Neural cell (in vitro differentiated cells): Measurements from ENCODE around the gene TMBIM1. TPM values are rescaled to one million over a fixed set of nuclear protein-coding genes. Genes with fewer than 3 reads are reported as not detected.

Experiments used
- H2AFZ ChIP-seq: fragments of 200-600, 300-800 bp; sonication (generic), shearing (Covaris generic); 2 replicates; pipeline ENCODE4 v1.6.0; 2014; ENCODE audit warnings: low read depth, mild to moderate bottlenecking, antibody characterized with exemption, low read length, moderate library complexity
- H3F3A ChIP-seq: fragments of 200-600 bp; shearing (Covaris generic); 2 replicates; pipeline ENCODE4 v1.6.1; 2016; ENCODE audit warnings: mild to moderate bottlenecking, moderate library complexity, mixed read lengths, antibody characterized with exemption, low read length; ENCODE audit not compliant: insufficient read depth, poor library complexity, severe bottlenecking
- H3K27ac ChIP-seq: fragments of 200-600, 300-800 bp; sonication (generic), shearing (Covaris generic); 2 replicates; pipeline ENCODE4 v1.5.1; 2014; ENCODE audit warnings: mild to moderate bottlenecking, low read length, moderate library complexity
- H3K27me3 ChIP-seq: fragments of 300-800, 200-600 bp; sonication (generic), shearing (Covaris generic); 2 replicates; pipeline ENCODE4 v1.6.0; 2014; ENCODE audit warnings: mild to moderate bottlenecking, low read depth, low read length, moderate library complexity; ENCODE audit not compliant: insufficient read depth
- H3K36me3 ChIP-seq: fragments of 300-800, 200-600 bp; sonication (generic), shearing (Covaris generic); 2 replicates; pipeline ENCODE4 v1.5.1; 2014; ENCODE audit warnings: mild to moderate bottlenecking, antibody characterized with exemption, low read length, moderate library complexity; ENCODE audit not compliant: insufficient read depth
- H3K4me2 ChIP-seq: fragments of 300-800, 200-600 bp; sonication (generic), shearing (Covaris generic); 2 replicates; pipeline ENCODE4 v1.6.0; 2014; ENCODE audit warnings: mild to moderate bottlenecking, low read length
- H3K4me3 ChIP-seq: fragments of 300-800, 200-600 bp; sonication (generic), shearing (Covaris generic); 2 replicates; pipeline ENCODE4 v1.5.1; 2014; ENCODE audit warnings: mild to moderate bottlenecking, low read length, moderate library complexity
- H3K79me2 ChIP-seq: fragments of 200-600 bp; shearing (Covaris generic); replicated peaks from 2 replicates; pipeline ENCODE4 v1.6.0; 2014; ENCODE audit warnings: mild to moderate bottlenecking, low read length, moderate library complexity; ENCODE audit not compliant: insufficient read depth
- H3K9ac ChIP-seq: fragments of 300-800, 200-600 bp; sonication (generic), shearing (Covaris generic); 2 replicates; pipeline ENCODE4 v1.6.1; 2016; ENCODE audit warnings: mild to moderate bottlenecking, low read length, mixed read lengths
- H3K9me2 ChIP-seq: fragments of 200-600 bp; shearing (Covaris generic); 2 replicates; pipeline ENCODE4 v1.6.1; 2016; ENCODE audit warnings: mild to moderate bottlenecking, low read length, mixed read lengths; ENCODE audit not compliant: insufficient read depth
- H3K9me3 ChIP-seq: fragments of 200-600, 300-800 bp; sonication (generic), shearing (Covaris generic); 2 replicates; pipeline ENCODE4 v1.6.1; 2016; ENCODE audit warnings: mild to moderate bottlenecking, mixed run types, low read length, moderate library complexity, mixed read lengths
- H4K20me1 ChIP-seq: fragments of 200-600 bp; shearing (Covaris generic); 2 replicates; pipeline ENCODE4 v1.6.1; 2016; ENCODE audit warnings: mild to moderate bottlenecking, mixed run types; ENCODE audit not compliant: insufficient read depth
- EP300 ChIP-seq: fragments of 450-650 bp; conservative IDR thresholded peaks from 2 replicates; pipeline ENCODE4 v1.6.1; 2014; ENCODE audit warnings: antibody characterized with exemption, mild to moderate bottlenecking, moderate library complexity; ENCODE audit not compliant: poor library complexity, severe bottlenecking
- EZH2 ChIP-seq: fragments of 200-600, 300-800 bp; shearing (Covaris generic), sonication (generic); IDR thresholded peaks from 2 replicates; pipeline ENCODE4 v1.6.1; 2014; ENCODE audit warnings: antibody characterized with exemption, low read length, borderline replicate concordance, mild to moderate bottlenecking; ENCODE audit not compliant: insufficient read depth, poor library complexity, severe bottlenecking
- MXI1 ChIP-seq: fragments of 450-650 bp; conservative IDR thresholded peaks from 2 replicates; pipeline ENCODE4 v1.6.1; 2014; ENCODE audit warnings: antibody characterized with exemption, mild to moderate bottlenecking; ENCODE audit not compliant: poor library complexity, severe bottlenecking
- POLR2AphosphoS5 ChIP-seq: IDR thresholded peaks from 2 replicates; pipeline ENCODE4 v1.6.1; 2012
- RAD21 ChIP-seq: fragments of 450-650 bp; conservative IDR thresholded peaks from 2 replicates; pipeline ENCODE4 v1.6.1; 2014; ENCODE audit warnings: antibody characterized with exemption, mild to moderate bottlenecking, moderate library complexity
- SMC3 ChIP-seq: fragments of 450-650 bp; conservative IDR thresholded peaks from 2 replicates; pipeline ENCODE4 v1.6.1; 2014; ENCODE audit warnings: antibody characterized with exemption, mild to moderate bottlenecking, moderate library complexity; ENCODE audit not compliant: poor library complexity
- TAF1 ChIP-seq: IDR thresholded peaks from 2 replicates; pipeline ENCODE4 v1.6.1; 2012; ENCODE audit warnings: low read depth
- polyA plus RNA-seq: library from polyadenylated mRNA; depleted of rRNA; stranded (reverse); fragments of >200 nt; gene quantifications from 2 replicates; pipeline ENCODE4 v1.2.3, GENCODE V29; 2014
- TF ChIP-seq, protein P1 (sequence below): fragments of 450-650 bp; IDR thresholded peaks from 2 replicates; pipeline ENCODE4 v1.5.1; 2014; ENCODE audit warnings: antibody characterized with exemption, mild to moderate bottlenecking, moderate library complexity; ENCODE audit not compliant: poor library complexity, severe bottlenecking
- TF ChIP-seq, protein P2 (sequence below): IDR thresholded peaks from 2 replicates; pipeline ENCODE4 v1.6.1; 2012; ENCODE audit warnings: borderline replicate concordance

The TMBIM1 gene
- polyA plus RNA-seq, 1 donor from 2014 or later = not detected

GRCh38 chr2:218262631-218263586 lies 29.4 kb downstream of the TMBIM1 start:
- H3K79me2 ChIP-seq = no peaks in the 10 kb centered on the region
- H2AFZ ChIP-seq = no peak overlapping the region
- TF ChIP-seq POLR2AphosphoS5 = no peak
- TF ChIP-seq MXI1 = no peak
- TF ChIP-seq RAD21 = no peak
- TF ChIP-seq SMC3 = no peak
- TF ChIP-seq EP300 = no peak
- TF ChIP-seq, protein P1, sequence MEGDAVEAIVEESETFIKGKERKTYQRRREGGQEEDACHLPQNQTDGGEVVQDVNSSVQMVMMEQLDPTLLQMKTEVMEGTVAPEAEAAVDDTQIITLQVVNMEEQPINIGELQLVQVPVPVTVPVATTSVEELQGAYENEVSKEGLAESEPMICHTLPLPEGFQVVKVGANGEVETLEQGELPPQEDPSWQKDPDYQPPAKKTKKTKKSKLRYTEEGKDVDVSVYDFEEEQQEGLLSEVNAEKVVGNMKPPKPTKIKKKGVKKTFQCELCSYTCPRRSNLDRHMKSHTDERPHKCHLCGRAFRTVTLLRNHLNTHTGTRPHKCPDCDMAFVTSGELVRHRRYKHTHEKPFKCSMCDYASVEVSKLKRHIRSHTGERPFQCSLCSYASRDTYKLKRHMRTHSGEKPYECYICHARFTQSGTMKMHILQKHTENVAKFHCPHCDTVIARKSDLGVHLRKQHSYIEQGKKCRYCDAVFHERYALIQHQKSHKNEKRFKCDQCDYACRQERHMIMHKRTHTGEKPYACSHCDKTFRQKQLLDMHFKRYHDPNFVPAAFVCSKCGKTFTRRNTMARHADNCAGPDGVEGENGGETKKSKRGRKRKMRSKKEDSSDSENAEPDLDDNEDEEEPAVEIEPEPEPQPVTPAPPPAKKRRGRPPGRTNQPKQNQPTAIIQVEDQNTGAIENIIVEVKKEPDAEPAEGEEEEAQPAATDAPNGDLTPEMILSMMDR = no peak
- no peak for TF ChIP-seq EZH2
- no peak for TF ChIP-seq TAF1
- no peaks in the 10 kb centered on the region for H4K20me1 ChIP-seq
- no peaks in the 10 kb centered on the region for H3K27me3 ChIP-seq
- no peaks in the 10 kb centered on the region for H3K9me3 ChIP-seq
- no peak overlapping the region for H3K4me3 ChIP-seq
- no peak overlapping the region for H3K4me2 ChIP-seq
- H3K27ac ChIP-seq = no peak overlapping the region
- no peaks in the 10 kb centered on the region for H3K36me3 ChIP-seq
- H3K9ac ChIP-seq = no peak overlapping the region
- no peaks in the 10 kb centered on the region for H3K9me2 ChIP-seq
- H3F3A ChIP-seq = no peaks in the 10 kb centered on the region

- Histone ChIP-seq H3K9ac (no peak overlapping the region), H3K4me2 (no peak overlapping the region), H3K36me3 (no peaks in the 10 kb centered on the region), H3K27me3 (no peaks in the 10 kb centered on the region), H3K9me2 (no peaks in the 10 kb centered on the region), H3F3A (no peaks in the 10 kb centered on the region), H2AFZ (no peak overlapping the region), H3K4me3 (no peak overlapping the region), H3K27ac (no peak overlapping the region), H3K9me3 (no peaks in the 10 kb centered on the region), H3K79me2 (no peaks in the 10 kb centered on the region), H4K20me1 (no peaks in the 10 kb centered on the region)
- TF ChIP-seq POLR2AphosphoS5 (no peak), TAF1 (no peak), EZH2 (no peak), SMC3 (no peak), RAD21 (no peak), EP300 (no peak), MXI1 (no peak)
- TF ChIP-seq, protein P1 = no peak
- TF ChIP-seq, protein P2, sequence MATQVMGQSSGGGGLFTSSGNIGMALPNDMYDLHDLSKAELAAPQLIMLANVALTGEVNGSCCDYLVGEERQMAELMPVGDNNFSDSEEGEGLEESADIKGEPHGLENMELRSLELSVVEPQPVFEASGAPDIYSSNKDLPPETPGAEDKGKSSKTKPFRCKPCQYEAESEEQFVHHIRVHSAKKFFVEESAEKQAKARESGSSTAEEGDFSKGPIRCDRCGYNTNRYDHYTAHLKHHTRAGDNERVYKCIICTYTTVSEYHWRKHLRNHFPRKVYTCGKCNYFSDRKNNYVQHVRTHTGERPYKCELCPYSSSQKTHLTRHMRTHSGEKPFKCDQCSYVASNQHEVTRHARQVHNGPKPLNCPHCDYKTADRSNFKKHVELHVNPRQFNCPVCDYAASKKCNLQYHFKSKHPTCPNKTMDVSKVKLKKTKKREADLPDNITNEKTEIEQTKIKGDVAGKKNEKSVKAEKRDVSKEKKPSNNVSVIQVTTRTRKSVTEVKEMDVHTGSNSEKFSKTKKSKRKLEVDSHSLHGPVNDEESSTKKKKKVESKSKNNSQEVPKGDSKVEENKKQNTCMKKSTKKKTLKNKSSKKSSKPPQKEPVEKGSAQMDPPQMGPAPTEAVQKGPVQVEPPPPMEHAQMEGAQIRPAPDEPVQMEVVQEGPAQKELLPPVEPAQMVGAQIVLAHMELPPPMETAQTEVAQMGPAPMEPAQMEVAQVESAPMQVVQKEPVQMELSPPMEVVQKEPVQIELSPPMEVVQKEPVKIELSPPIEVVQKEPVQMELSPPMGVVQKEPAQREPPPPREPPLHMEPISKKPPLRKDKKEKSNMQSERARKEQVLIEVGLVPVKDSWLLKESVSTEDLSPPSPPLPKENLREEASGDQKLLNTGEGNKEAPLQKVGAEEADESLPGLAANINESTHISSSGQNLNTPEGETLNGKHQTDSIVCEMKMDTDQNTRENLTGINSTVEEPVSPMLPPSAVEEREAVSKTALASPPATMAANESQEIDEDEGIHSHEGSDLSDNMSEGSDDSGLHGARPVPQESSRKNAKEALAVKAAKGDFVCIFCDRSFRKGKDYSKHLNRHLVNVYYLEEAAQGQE = no peak
Measured at GRCh38 chr2:218262237-218262600, 30.1 kb downstream of the TMBIM1 start.
